GM21528 (cell line): ENCODE data around the gene GDPD1.
"Not testable (repeated sequence)": the region's sequence is repeated elsewhere in the genome, so short reads cannot be mapped to it uniquely, and the experiment has no call there.

ENCODE experiments used
- ATAC-seq: cut with Tn5 transposase; IDR thresholded peaks from one replicate; pipeline ENCODE4 v1.9.1; 2021; ENCODE audit warnings: mild to moderate bottlenecking, moderate library complexity; ENCODE audit not compliant: unreplicated experiment, low FRiP score

Gene GDPD1

DNA sequence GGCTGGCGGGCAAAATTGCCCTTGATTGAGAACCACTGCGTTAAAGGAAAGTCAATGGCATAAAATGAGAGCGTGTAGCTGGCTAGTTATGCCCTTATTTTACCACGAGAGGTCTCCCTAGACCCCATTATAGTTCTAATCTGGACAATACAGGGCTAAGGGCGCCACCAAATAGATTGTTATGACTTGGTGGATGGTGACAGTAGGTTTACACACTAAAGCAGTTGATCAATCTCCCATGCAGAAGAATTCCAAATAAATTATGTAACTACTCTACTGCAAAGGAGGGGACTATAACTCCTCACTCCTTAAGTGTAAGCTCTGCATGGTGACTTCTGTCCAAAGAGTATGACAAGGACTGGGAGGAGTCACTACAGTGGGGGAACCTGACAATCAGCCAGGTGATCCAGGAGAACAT is 90.7 kb downstream of the GDPD1 start:
- ATAC-seq = no peak

- ATAC-seq = not testable (repeated sequence)
Measured at GRCh38 chr17:59311521-59311920, 91.2 kb downstream of the GDPD1 start.

GRCh38 chr17:59315866-59316265 is 95.6 kb downstream of the GDPD1 start:
- ATAC-seq = no peak
